ENCODE measurements around the gene ZBTB20.
A peak's percentile ranks its signal among the peaks of the same experiment; 100 is the strongest.
"Not testable (repeated sequence)": the region's sequence is repeated elsewhere in the genome, so short reads cannot be mapped to it uniquely, and the experiment has no call there.

Gene ZBTB20

DNA sequence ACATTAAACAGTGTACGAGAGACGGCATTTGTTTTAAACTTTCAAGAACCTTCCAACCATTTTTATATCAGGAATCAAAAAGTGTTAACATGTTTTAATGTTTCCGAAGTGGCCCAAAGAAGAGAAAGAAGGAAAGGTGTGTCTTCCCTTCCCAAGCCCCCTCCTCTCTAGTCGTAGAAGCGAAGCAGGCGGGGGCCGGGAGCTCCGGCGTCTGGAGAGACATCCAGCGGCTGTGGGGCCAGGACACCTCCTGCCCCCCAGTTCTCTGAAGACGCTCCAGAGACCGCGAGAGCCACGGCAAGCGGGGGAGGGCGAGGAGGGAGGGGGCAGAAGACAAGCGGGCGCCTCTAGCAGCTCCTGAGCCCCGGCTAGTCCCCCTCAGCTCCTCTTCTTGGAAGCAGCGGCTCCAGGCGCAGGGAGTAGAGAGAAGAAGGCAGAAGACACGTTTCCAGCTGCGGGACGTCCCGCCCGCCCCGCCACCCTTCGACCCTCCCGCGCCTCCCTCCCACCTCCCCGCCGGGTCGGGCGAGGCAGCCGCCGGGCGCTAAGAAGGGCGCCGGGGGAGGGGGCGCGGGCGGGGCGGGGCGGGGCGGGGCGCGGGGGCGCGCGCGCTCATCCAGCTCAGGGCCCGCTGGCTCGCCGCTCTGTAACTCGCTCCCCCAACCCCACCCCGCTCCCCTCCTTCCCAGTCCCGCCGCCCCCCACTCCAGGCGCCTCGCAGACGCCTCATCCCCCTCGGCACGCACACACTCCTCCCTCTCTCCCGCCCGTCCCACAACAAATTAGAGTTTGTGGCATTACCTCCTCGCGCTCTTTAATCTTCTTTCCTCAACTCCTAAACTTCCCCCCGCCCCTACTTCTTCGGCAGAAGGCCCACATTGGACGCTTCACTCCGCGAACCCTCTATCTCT is at the start of gene ZBTB20:
TSS of gene ZBTB20 (minus strand) at position 871 of the 911 bp plus-strand sequence.
- DNase-seq (ENCODE audit: low read depth): peak; percentile 75

GRCh38 chr3:115194476-115194875 is 47.4 kb upstream of the ZBTB20 start:
- peak; percentile 77 for DNase-seq (ENCODE audit: low read depth)

DNA sequence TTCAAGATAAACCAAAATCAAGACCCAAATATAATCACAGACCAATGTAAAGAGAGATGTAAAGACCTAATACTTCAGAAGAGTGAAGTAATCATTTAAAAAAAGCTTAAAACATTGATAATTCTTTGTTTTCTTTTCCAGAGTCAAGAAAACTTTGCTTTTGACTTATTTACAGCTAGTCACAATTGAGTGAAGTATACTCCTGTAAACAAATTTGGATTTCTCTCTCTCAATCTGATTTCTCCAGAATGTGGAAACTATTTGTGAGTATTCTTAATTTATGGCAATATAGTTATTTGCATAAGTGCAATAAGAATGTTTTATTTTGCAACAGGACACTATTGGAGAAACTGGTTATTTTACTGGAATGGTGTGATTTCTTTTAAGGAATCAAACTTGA is 43.7 kb upstream of the ZBTB20 start:
- no peak for DNase-seq (ENCODE audit: low read depth)

GRCh38 chr3:115187149-115187757 is 40.2 kb upstream of the ZBTB20 start:
- no peak for DNase-seq (ENCODE audit: low read depth)

- DNase-seq (ENCODE audit: low read depth): no peak
Observed at GRCh38 chr3:115186351-115187148, 39.5 kb upstream of the ZBTB20 start.

- not testable (repeated sequence) for DNase-seq (ENCODE audit: low read depth)
Observed at GRCh38 chr3:115184859-115185572, 37.9 kb upstream of the ZBTB20 start.

DNA sequence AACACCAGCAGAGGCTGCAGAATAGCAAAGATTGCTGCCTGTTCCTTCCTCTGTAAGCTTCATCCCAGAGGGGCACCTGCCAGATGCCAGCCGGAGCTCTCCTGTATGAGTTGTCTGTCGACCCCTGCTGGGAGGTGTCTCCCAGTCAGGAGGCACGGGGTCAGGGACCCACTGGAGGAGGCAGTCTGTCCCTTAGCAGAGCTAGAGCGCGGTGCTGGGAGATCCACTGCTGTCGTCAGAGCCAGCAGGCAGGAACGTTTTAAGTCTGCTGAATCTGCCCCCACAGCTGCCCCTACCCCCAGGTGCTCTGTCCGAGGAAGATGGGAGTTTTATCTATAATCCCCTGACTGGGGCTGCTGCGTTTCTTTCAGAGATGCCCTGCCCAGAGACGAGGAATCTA is 31.8 kb upstream of the ZBTB20 start:
- not testable (repeated sequence) for DNase-seq (ENCODE audit: low read depth)

DNA sequence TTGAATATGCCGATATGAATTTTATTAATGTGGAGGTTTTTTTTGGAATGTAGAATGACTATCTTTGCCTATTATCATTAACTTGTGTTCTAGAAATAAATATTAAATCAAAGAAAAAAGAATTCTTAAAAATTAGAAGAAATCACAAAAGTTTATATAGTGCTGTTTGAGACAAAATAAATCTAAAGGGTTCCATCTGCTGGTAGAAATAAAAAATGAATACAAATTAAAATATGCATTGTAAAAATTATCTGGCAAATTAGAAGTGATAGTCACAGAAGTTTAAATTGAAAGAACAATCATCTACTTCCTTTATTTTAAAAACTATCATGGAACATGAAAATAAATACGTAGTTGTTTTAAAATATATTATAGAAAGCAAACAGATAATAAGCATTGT is 22.7 kb upstream of the ZBTB20 start:
- DNase-seq (ENCODE audit: low read depth): no peak

- no peak for DNase-seq (ENCODE audit: low read depth)
Observed at GRCh38 chr3:115165701-115166100, 18.6 kb upstream of the ZBTB20 start.

- no peak for DNase-seq (ENCODE audit: low read depth)
Observed at GRCh38 chr3:115165266-115165665, 18.2 kb upstream of the ZBTB20 start.

DNA sequence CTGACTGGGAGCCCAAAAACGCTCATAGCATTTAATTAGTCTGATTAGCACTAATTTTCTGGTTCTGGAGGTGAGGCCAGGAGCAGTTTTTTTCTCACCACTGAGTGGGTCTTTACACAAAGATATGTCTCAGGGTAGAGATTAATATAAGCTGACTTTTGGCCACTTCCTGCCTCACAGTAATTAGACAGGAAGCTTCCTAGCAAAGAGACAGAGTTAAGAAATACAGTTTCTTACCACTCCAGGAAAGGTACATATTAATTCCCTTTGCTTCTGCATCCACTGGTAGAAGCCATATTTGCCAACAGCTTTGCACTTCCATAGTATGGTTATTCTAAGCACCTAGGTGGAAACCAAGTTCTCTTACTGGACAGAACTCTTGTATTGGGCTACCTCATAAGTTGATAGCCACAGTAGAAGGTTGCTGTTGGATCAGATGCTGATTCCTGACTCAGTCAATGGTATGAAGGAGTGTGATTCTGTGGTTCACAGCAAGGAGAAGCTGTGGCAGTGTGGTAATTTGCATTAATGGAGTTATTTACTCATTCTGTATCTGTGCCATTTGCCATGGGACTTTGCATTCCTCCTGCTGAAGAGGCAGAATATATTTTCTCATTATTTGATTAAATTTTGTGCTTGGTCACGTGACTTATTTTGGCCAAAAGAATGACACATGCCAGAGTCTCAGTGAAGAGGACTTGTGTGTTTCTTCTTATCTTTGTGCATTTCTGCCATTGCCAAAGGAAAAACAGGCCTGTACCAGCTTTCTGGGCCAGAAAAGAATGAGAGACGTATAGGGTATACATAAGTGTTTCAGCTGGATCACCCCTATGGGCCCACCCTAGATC is 17.5 kb upstream of the ZBTB20 start:
- DNase-seq (ENCODE audit: low read depth): no peak

GRCh38 chr3:115162759-115163158 is 15.7 kb upstream of the ZBTB20 start:
- no peak for DNase-seq (ENCODE audit: low read depth)

DNA sequence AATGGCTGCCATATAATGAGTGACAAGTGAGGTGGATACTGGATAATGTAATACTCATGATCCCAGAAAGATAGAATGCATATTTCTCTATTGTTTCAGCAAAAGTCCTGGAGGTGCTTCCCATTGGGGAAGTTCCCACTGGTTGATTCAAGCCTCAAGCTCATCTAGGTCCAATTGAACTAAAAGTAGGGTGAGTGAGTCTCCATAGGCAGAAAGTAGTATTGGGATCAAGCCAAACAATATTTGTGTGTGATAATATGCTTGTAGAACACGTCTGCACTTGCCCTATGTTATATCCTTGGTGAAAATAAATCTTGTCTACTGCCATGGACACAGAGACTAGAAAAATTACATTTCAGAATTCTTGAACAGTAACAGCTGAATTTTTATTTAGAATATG is 14.8 kb upstream of the ZBTB20 start:
- no peak for DNase-seq (ENCODE audit: low read depth)

DNA sequence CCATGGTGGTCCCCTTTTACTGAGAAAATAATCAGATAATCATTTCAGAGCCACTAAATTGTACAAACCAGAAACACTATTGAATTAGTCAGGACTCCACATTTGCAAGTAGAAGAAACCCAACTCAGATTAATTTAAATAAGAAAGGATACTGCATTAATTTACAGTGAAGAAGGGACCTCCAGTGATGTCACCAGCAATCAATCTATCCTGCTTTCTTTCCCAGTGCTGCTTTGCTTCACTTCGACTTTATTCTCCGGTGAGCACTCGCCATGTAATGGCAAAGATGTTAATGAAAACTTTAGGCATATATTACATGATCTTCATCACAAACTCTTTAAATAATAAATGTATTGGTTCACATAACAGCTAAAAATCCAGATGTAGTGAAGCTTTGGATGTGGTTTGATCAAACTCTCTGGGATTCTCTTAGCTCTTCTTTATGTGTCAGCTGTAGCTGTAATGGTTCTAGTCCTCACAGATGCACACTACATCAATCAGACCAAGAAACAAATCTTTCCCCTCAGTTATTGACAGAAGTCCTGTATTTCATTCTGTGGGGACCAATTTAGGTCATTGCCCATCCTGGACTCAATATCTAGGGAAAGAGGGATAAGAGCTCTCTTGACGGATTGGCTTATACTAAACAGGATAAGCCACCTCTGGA is 14.2 kb upstream of the ZBTB20 start:
- no peak for DNase-seq (ENCODE audit: low read depth)

DNA sequence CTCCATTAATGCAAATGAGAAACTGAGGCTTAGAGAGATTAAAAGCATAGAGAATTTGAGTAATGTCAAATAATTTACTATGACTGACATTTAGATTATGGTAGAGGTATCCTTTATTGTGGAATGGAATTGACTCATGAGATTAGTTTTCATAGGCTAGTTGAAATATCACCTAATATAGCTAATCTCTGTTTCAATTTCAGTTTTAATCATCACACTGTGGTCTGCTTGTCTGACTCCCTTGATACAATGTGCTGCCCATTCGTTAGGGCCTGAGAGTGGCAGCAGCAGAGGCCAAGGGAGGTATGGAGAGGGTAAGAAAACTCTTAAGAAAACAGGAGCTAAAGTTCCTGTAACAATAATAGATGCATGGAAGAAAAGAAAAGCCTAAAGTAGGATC is 13.2 kb upstream of the ZBTB20 start:
- no peak for DNase-seq (ENCODE audit: low read depth)

GRCh38 chr3:115156046-115156654 is 9.1 kb upstream of the ZBTB20 start:
- no peak for DNase-seq (ENCODE audit: low read depth)

DNA sequence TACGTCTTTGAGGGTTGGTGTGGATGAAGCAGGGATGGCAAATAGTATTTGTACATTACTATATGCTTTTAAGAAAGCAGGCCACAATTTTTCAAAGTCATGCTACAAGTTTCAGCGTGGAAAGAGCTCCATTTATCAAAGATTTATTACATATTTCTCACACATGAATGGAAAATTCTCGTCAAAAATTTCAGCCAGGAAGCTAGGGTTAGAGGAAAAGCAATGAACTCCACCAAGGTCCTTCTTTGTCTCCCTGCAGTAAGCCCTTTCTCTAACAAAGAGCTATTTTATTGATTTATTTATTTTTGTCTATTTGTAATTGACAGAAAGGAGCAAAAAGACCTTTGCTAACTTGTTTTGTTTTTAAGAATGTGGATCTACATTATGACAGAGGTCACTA is 7.5 kb upstream of the ZBTB20 start:
- no peak for DNase-seq (ENCODE audit: low read depth)

GRCh38 chr3:115151921-115152320 is 4.8 kb upstream of the ZBTB20 start:
- no peak for DNase-seq (ENCODE audit: low read depth)

DNA sequence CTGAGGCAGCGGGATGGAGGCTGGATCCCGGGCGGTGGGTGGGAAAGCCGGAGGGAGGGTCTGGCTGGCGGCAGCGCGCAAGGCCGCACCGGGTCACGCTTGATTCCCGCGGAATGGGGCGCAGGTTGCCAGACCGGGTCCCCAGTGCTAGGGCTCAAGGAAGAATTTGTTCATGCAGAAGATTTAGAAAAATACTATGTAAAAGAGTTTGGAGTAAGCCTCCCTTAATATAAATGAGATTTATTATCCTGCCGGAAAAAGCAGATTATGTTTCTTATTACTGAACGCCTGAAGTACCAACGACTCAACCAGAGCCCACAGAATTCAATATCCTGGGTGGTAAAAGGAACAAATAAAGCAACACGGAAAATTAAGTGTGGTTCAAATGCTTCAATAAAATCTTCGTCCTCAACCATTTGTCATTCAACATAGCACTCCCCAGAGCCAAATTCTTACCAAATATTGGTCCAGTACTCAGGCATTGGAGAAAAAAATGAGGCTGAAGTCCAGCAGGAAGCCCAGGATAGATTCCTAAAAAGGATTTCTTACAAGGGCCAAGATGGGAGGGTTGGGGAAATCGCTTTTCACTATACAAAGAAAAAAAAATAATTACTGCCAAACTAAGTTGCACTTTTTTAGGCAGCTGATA is 1.2 kb upstream of the ZBTB20 start:
- DNase-seq (ENCODE audit: low read depth): no peak

Data from fibroblast of gingiva (primary cell).